Measurements from ENCODE around the gene ARFGAP3. TPM values are rescaled to one million over a fixed set of nuclear protein-coding genes. Genes with fewer than 3 reads are reported as not detected.

Gene ARFGAP3
- total and polyA plus RNA-seq, 2 experiments from 2014 or later = 14.8 to 19.1 TPM

- TF ChIP-seq ZNF462 (CRISPR knock-in tag; IDR thresholded peaks at IDR 0.05) (no peak), REST (IDR thresholded peaks at IDR 0.05; ENCODE audit: unreplicated experiment) (no peak), POLR2AphosphoS5 (IDR thresholded peaks at IDR 0.05; ENCODE audit: low read depth) (no peak), ZNF331 (CRISPR knock-in tag; IDR thresholded peaks at IDR 0.05; ENCODE audit: low read depth) (no peak), STAT1 (IDR thresholded peaks at IDR 0.05; ENCODE audit: unreplicated experiment) (no peak), EZH2 (IDR thresholded peaks at IDR 0.05; ENCODE audit: low read depth, unreplicated experiment) (no peak), CREB1 (CRISPR knock-in tag; IDR thresholded peaks at IDR 0.05; ENCODE audit: low read depth) (no peak)
Observed at GRCh38 chr22:42799061-42799460, 58.0 kb downstream of the ARFGAP3 start (continued).

Measured in GM23338 (cell line).